Fibroblast of pulmonary artery (primary cell): ENCODE measurements around the gene PTPRU.

Experiments
- DNase-seq: peaks from one replicate; pipeline ENCODE4 v3.0.0-alpha.2; 2010; ENCODE audit warnings: low read depth
- H3K4me3 ChIP-seq: replicated peaks from 2 replicates; pipeline ENCODE4 v1.5.1; 2011; ENCODE audit warnings: low read depth, mild to moderate bottlenecking, control low read depth, low read length, moderate library complexity
- TF ChIP-seq, protein P1 (sequence below): IDR thresholded peaks from 2 replicates; pipeline ENCODE4 v1.5.1; 2011; ENCODE audit warnings: mild to moderate bottlenecking, control low read depth, low read length, inconsistent platforms; ENCODE audit errors: missing control alignments

Gene PTPRU

DNA sequence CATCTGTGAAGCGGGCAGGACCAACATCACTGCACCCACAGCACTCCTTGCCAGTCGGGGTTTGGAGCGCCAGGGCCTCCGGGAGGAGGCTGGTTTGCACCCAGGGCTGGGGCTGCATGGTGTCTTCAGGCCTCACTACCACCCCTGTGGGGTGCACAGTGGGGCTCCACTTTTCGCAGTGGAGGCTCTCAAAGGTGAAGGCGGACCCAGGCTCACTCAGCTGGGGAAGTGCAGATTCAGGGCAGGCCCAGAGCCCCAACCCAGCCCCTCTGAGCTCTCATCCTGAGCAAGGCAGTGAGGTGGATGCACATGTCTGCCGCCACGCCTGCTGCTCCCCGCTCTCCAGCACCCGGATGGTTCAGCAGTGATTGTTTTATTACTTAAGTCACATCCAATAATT, 125.8 kb downstream of the PTPRU start:
- H3K4me3 ChIP-seq, result no peak overlapping the region
- no peak for DNase-seq
- TF ChIP-seq, protein P1, sequence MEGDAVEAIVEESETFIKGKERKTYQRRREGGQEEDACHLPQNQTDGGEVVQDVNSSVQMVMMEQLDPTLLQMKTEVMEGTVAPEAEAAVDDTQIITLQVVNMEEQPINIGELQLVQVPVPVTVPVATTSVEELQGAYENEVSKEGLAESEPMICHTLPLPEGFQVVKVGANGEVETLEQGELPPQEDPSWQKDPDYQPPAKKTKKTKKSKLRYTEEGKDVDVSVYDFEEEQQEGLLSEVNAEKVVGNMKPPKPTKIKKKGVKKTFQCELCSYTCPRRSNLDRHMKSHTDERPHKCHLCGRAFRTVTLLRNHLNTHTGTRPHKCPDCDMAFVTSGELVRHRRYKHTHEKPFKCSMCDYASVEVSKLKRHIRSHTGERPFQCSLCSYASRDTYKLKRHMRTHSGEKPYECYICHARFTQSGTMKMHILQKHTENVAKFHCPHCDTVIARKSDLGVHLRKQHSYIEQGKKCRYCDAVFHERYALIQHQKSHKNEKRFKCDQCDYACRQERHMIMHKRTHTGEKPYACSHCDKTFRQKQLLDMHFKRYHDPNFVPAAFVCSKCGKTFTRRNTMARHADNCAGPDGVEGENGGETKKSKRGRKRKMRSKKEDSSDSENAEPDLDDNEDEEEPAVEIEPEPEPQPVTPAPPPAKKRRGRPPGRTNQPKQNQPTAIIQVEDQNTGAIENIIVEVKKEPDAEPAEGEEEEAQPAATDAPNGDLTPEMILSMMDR, result no peak

DNA sequence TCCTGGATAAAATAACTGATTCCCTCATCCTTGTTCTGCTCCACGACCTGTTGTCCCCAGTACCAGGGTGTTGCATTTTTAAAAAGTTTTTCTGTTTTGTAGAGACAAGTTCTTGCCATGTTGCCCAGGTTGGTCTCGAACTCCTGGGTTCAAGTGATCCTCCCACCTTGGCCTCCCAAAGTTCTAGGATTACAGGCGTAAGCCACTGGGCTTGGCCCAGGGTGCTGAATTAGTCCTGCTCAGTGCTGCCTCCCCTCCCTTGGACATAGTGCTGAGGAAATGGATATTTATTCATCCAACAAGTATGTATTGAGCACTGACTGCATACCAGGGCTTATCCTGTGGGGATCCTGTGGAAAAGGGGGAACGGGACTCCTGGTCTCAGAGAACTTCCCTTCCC, 126.4 kb downstream of the PTPRU start:
- H3K4me3 ChIP-seq, result no peak overlapping the region
- TF ChIP-seq, protein P1, result no peak
- DNase-seq, result no peak

DNA sequence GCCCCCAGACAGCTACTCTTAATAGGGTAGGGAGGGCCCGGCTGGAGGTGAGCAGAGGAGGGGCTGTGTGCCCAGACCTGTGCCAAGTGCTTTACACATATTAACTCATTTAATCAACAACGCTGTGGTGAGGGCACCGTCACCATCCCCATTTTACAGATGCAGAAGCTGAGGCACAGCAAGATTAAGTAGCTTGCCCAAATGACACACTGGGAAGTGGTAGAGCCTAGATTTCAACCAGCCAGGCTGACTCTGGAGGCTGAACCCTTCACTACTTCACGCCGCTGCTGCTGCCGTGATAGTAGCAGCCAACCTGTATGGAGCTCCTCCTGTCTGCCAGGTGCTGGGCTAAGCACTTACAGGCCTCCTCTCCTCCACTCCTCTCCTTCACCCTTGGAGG, 127.2 kb downstream of the PTPRU start:
- TF ChIP-seq, protein P1, result no peak

DNA sequence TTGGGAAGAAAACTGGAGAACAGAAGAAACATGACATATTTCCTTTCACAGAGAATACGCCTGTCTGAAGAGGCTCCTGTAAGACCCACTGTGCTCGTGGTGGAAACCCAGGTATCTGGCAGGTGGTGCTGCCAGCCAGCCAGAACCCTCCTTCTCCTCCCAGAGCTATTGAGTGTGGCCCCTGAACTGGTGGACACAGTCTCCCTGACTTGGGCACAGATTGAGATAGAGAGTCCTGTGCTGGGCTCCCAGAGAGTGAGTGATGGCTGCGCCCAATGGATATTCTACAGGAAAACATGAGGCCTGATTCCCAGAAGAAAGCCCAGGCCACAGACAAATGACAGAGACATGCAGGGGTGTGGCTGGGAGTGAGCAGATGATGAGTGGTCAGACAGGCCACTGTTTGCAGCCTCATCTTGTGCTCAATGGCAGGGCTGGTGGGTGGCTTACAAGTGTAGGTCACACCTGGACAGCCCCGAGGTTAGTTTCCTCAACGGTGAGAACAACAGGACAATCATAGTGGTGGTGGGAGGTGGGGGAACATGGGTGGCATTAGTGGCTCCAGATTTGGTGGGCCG, 127.9 kb downstream of the PTPRU start:
- TF ChIP-seq, protein P1, result no peak
- DNase-seq, result no peak

More for the DNA sequence above, 127.2 kb downstream of the PTPRU start:
- no peak overlapping the region for H3K4me3 ChIP-seq
- DNase-seq, result no peak

DNA sequence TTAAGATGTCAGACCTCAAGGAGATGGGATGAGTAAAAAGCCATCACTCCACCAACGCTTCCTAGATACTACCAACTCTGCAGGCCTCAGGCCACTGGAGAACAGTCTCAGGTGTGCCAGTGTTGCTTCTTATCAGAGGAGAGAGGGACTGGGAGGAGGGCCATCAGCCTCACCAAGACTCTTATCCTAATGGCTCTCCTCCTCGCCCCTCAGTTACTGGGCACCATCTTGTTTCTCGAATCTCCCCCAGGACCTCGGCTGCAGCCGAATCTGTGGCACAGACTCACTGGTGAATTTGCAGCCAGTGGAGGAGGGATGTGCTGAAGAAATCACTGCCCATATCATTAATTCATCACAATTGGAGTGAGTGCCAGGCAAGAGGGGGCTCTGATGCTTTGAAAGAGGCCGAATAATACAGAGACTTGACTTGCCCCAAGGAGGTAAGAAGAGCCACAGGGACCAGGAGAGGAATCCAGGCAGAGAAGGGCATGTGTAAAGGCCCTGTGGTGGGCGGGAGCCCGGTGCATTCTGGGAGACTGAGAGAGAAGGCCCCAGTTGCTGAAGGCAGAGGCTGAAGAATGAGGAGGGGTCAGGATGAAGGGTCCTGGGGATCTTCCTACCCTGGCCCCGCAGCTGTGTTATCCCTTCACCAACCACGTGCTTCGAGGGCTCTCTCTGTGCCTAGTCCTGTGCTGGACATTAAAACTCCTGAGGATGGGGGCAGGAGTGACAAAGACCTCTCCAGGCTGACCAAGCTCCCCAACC, 129.8 kb downstream of the PTPRU start:
- TF ChIP-seq, protein P1, result no peak

More for the DNA sequence above, 127.9 kb downstream of the PTPRU start:
- H3K4me3 ChIP-seq, result no peak overlapping the region

DNA sequence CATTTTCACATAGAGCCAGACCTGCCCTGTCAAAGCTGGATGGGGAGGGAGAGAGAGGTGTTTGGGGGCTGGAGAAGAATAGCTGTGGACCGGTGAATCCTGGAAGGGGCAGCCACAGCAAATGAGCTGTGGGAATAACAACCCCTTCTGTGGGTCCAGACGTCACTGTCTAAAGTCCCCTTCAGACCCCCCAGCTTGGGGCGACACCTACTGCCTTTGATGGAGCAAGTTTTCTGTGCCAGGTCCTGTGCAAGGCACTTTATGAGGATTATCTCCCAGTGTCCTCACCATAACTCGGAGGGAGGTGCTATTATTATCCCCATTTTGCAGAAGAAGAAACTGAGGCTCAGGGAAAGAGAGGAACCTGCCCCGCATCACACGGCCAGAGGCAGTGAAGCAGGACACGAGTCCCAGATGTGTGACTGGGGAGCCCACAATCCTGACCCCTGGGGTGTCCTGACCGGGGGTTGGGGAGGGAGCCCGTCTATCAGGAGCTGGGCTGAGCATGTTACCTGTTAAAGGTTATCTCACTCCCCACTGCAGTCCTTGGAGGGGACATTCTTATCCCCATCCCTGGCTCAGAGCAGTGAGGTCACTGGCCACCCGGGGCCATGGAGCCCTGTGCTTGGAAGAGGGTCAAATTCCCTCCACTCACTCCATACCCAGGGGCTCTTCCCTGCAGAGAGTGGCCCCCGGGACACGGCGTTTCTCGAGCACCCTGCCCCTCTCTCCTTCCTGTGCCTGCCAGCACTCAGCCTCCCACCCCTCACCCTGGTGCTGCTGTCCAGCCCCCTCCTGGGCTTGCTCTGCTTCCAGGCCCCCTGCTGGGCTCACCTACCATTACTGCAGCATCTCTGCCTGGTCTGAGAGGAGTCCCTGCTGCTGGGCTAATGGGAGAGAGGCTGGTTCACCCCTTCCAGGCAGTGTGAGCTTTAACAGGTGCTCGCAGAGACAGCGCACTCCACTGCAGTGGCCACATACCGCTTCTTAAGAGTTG, 132.9 kb downstream of the PTPRU start:
- DNase-seq, result no peak
- no peak overlapping the region for H3K4me3 ChIP-seq
- TF ChIP-seq, protein P1, result no peak

More for the DNA sequence above, 129.8 kb downstream of the PTPRU start:
- H3K4me3 ChIP-seq, result no peak overlapping the region
- no peak for DNase-seq
